Measurements from ENCODE around the gene FAM229A. TPM values are rescaled to one million over a fixed set of nuclear protein-coding genes. Genes with fewer than 3 reads are reported as not detected.

Gene FAM229A
- total and polyA plus RNA-seq, 9 of the 15 experiments (the other 6 are each of a cell fraction or from before 2014, with no cell fraction given), result 0.04 to 21.6 (median 7.4) TPM

GRCh38 chr1:32335790-32336590, 26.3 kb downstream of the FAM229A start, which contains the start of gene MARCKSL1 (continued):
- TF ChIP-seq STAT6 (CRISPR knock-in tag; IDR thresholded peaks at IDR 0.05) (0 out of 2 replicates have a peak, but pooled peaks have one; percentile 46), POLR2A (conservative IDR thresholded peaks at IDR 0.05) (peak; percentile 91), HDAC3 (IDR thresholded peaks at IDR 0.05; ENCODE audit: borderline replicate concordance, partially characterized antibody) (no peak), CREB1 (IDR thresholded peaks at IDR 0.05) (0 out of 2 replicates have a peak, but pooled peaks have one; percentile 21), CREB1 (CRISPR knock-in tag; IDR thresholded peaks at IDR 0.05) (peak; percentile 37; the same call in 1 of the 2 replicates), MAX (CRISPR knock-in tag; IDR thresholded peaks at IDR 0.05) (peak; percentile 33), CHCHD3 (CRISPR knock-in tag; IDR thresholded peaks at IDR 0.05) (no peak), POLR2B (IDR thresholded peaks at IDR 0.05; ENCODE audit: low read depth, partially characterized antibody) (peak; percentile 79), ESRRB (CRISPR knock-in tag; IDR thresholded peaks at IDR 0.05; ENCODE audit: borderline replicate concordance) (no peak), EP300 (IDR thresholded peaks at IDR 0.05; ENCODE audit: low read length) (no peak), SNIP1 (IDR thresholded peaks at IDR 0.05; ENCODE audit: low read depth) (no peak), RBM25 (IDR thresholded peaks at IDR 0.05; ENCODE audit: low read depth, low read length, severe bottlenecking) (peak; percentile 8), JUN (IDR thresholded peaks at IDR 0.05; ENCODE audit: borderline replicate concordance, low read depth, low read length) (no peak), JUN (CRISPR knock-in tag; IDR thresholded peaks at IDR 0.05; ENCODE audit: borderline replicate concordance) (0 out of 2 replicates have a peak, but pooled peaks have one; percentile 44), PYGO2 (tag; IDR thresholded peaks at IDR 0.05) (no peak), ELK1 (CRISPR knock-in tag; IDR thresholded peaks at IDR 0.05) (no peak), ZBTB1 (CRISPR knock-in tag; IDR thresholded peaks at IDR 0.05; ENCODE audit: borderline replicate concordance, low read depth) (peak; percentile 26; the same call in 1 of the 2 replicates), RBFOX2 (IDR thresholded peaks at IDR 0.05; ENCODE audit: low read depth, low read length) (peak; percentile 95), NRF1 (conservative IDR thresholded peaks at IDR 0.05 in 1 of 2, IDR thresholded peaks at IDR 0.05 in 1 of 2) (peak; percentile 81 to 84), NFATC3 (IDR thresholded peaks at IDR 0.05) (no peak), POLR3A (IDR thresholded peaks at IDR 0.05; ENCODE audit: borderline replicate concordance, extremely low read depth, insufficient read depth, insufficient read length) (no peak), CGGBP1 (CRISPR knock-in tag; IDR thresholded peaks at IDR 0.05) (peak; percentile 62; the same call in 1 of the 2 replicates), SRSF1 (IDR thresholded peaks at IDR 0.05; ENCODE audit: low read depth, low read length) (peak; percentile 82; the same call in 1 of the 2 replicates), CXXC5 (CRISPR knock-in tag; IDR thresholded peaks at IDR 0.05) (0 out of 2 replicates have a peak, but pooled peaks have one; percentile 49), PTBP1 (IDR thresholded peaks at IDR 0.05; ENCODE audit: low read depth, low read length) (no peak)

All from K562 (cell line).